K562 (cell line): Measurements from ENCODE around the gene SEC61A2. TPM values are rescaled to one million over a fixed set of nuclear protein-coding genes. Genes with fewer than 3 reads are reported as not detected.

Source experiments
- ATAC-seq: fragments of 200-7000 bp; cut with Tn5 transposase; 3 replicates; pipeline ENCODE4 v1.9.1; 2020; ENCODE audit warnings: moderate library complexity
- BruUV-seq: library from RNA; stranded (reverse); fragments of 400-500 nt; replicated peaks from 2 replicates; lab custom pipeline; 2021; lab: Mats Ljungman, UMichigan
- CTCF ChIA-PET: fragments of 300-600 bp; formaldehyde crosslinking; extraction: SDS; loops from one replicate; lab custom pipeline; 2021; ENCODE audit warnings: low intra/inter-chr PET ratio; lab: Yijun Ruan, JAX
- POLR2A ChIA-PET: fragments of 300-600, 350-650 bp; sonication (Branson Sonifier 250); formaldehyde crosslinking; extraction: SDS; loops from one replicate; lab custom pipeline; 2021; ENCODE audit warnings: antibody characterized with exemption, inconsistent platforms; lab: Yijun Ruan, JAX
- DNase-seq, 4 experiments: peaks; one replicate each; pipeline versions ENCODE4 v3.0.0 to v3.0.0-alpha.2; 2011 to 2018; ENCODE audit warnings: low spot score in 3 of 4, mixed read lengths in 3 of 4; ENCODE audit errors: extremely low read depth in 1 of 4
- FAIRE-seq: peaks from 2 replicates; lab custom pipeline; 2011; peaks lifted over from hg19 to GRCh38; lab: Jason Lieb, UNC
- H2AFZ ChIP-seq: 2 replicates; pipeline ENCODE4 v1.6.0; 2011; ENCODE audit warnings: low read depth, low read length, control low read depth, inconsistent platforms
- H3K27ac ChIP-seq: fragments of 200-600 bp; 3 replicates; pipeline ENCODE4 v1.8.0; 2011; ENCODE audit warnings: low read depth, mild to moderate bottlenecking, control low read depth, inconsistent platforms, low read length, moderate library complexity, mixed read lengths; ENCODE audit errors: extremely low read depth
- H3K27me3 ChIP-seq, 2 experiments: fragments of 300-600 bp in 1 of 2; 2 replicates in 1 of 2; 3 replicates in 1 of 2; pipeline versions ENCODE4 v1.6.0 to v1.8.0; 2011; ENCODE audit warnings: inconsistent platforms in 2 of 2, low read length in 2 of 2, mild to moderate bottlenecking in 1 of 2, mixed read lengths in 1 of 2, moderate library complexity in 1 of 2; ENCODE audit not compliant: control insufficient read depth in 2 of 2, insufficient read depth in 2 of 2
- H3K36me3 ChIP-seq: fragments of 300-600 bp; 3 replicates; pipeline ENCODE4 v1.8.0; 2011; ENCODE audit warnings: mild to moderate bottlenecking, low read length, inconsistent platforms; ENCODE audit not compliant: control insufficient read depth, insufficient read depth
- H3K4me1 ChIP-seq, 2 experiments: fragments of 200-600 bp in 1 of 2; replicated peaks in 1 of 2; 2 replicates in 1 of 2; 3 replicates in 1 of 2; pipeline versions ENCODE4 v1.5.1 to v1.8.0; 2011; ENCODE audit warnings: inconsistent platforms in 2 of 2, low read length in 2 of 2, mild to moderate bottlenecking in 1 of 2, mixed read lengths in 1 of 2, moderate library complexity in 1 of 2; ENCODE audit not compliant: control insufficient read depth in 2 of 2, insufficient read depth in 2 of 2
- H3K4me2 ChIP-seq: 2 replicates; pipeline ENCODE4 v1.6.1; 2011; ENCODE audit warnings: low read length, control low read depth, inconsistent platforms, mixed read lengths; ENCODE audit not compliant: insufficient read depth
- H3K4me3 ChIP-seq: fragments of 200-600 bp; sonication (generic), shearing (Covaris generic); 2 replicates; pipeline ENCODE4 v1.5.1; 2016; ENCODE audit warnings: control low read depth, inconsistent platforms
- H3K79me2 ChIP-seq: fragments of 200-600 bp; 3 replicates; pipeline ENCODE4 v1.8.0; 2011; ENCODE audit warnings: low read length, inconsistent platforms; ENCODE audit not compliant: control insufficient read depth, insufficient read depth
- H3K9ac ChIP-seq, 2 experiments: 2 replicates each; pipeline versions ENCODE4 v1.6.0 to v1.6.1; 2011; ENCODE audit warnings: low read depth in 2 of 2, low read length in 2 of 2, control low read depth in 1 of 2, inconsistent platforms in 1 of 2, mild to moderate bottlenecking in 1 of 2, mixed read lengths in 1 of 2; ENCODE audit not compliant: insufficient read depth in 1 of 2
- H3K9me1 ChIP-seq: one replicate; pipeline ENCODE4 v1.6.0; 2011; ENCODE audit warnings: inconsistent platforms, mild to moderate bottlenecking, low read length, moderate library complexity; ENCODE audit not compliant: control insufficient read depth, insufficient read depth
- H3K9me3 ChIP-seq: replicated peaks from 2 replicates; pipeline ENCODE4 v1.5.1; 2011; ENCODE audit warnings: low read depth, low read length, inconsistent platforms; ENCODE audit not compliant: control insufficient read depth, insufficient read depth
- H4K20me1 ChIP-seq: replicated peaks from 2 replicates; pipeline ENCODE4 v1.6.1; 2011; ENCODE audit warnings: low read length, inconsistent platforms, mixed read lengths; ENCODE audit not compliant: control insufficient read depth, insufficient read depth
- CHD2 ChIP-seq: IDR thresholded peaks from 2 replicates; pipeline ENCODE4 v1.6.1; 2011; ENCODE audit warnings: low read depth, low read length
- DDX20 ChIP-seq: fragments of 450-650 bp; IDR thresholded peaks from 2 replicates; pipeline ENCODE4 v1.6.1; 2016; ENCODE audit warnings: missing genetic modification characterization, low read depth, mild to moderate bottlenecking, missing compliant biosample characterization, moderate library complexity
- FUS ChIP-seq: fragments of 200-400 bp; formaldehyde crosslinking; optimal IDR thresholded peaks from 2 replicates; pipeline ENCODE3; 2017; ENCODE audit warnings: low read depth, low read length
- HMG20B ChIP-seq: fragments of 250-450 bp; sonication (Bioruptor Pico); IDR thresholded peaks from 2 replicates; pipeline ENCODE4 v1.5.0; 2021; ENCODE audit warnings: mild to moderate bottlenecking
- HNRNPK ChIP-seq: fragments of 200-400 bp; formaldehyde crosslinking; IDR thresholded peaks from one replicate; pipeline ENCODE4 v1.6.1; 2018; ENCODE audit warnings: mild to moderate bottlenecking, low read depth, low read length; ENCODE audit not compliant: poor library complexity, severe bottlenecking
- KDM2B ChIP-seq: fragments of 250-450 bp; sonication (Bioruptor Pico); IDR thresholded peaks from 2 replicates; pipeline ENCODE4 v1.8.0; 2021; ENCODE audit warnings: mild to moderate bottlenecking, moderate library complexity
- MEIS2 ChIP-seq: fragments of 450-650 bp; IDR thresholded peaks from 2 replicates; pipeline ENCODE4 v1.6.1; 2014; ENCODE audit warnings: mild to moderate bottlenecking; ENCODE audit not compliant: partially characterized antibody
- WHSC1 ChIP-seq: IDR thresholded peaks from one replicate; pipeline ENCODE4 v1.6.1; 2012; ENCODE audit warnings: low read length, control low read depth, inconsistent platforms
- ZKSCAN8 ChIP-seq: fragments of 200-800 bp; sonication (Bioruptor generic); IDR thresholded peaks from 2 replicates; pipeline ENCODE4 v1.6.1; 2016; ENCODE audit warnings: missing genetic modification characterization, missing compliant biosample characterization
- ZNF717 ChIP-seq: fragments of 250-450 bp; sonication (Bioruptor Pico); IDR thresholded peaks from 2 replicates; pipeline ENCODE4 v1.5.0; 2021
- WGBS: fragments of 100-300 bp; shearing (Covaris generic); methylation state at CpG from one replicate; pipeline ENCODE4 v1.1.6; 2016; ENCODE audit warnings: low coverage, mixed read lengths; ENCODE audit not compliant: insufficient coverage; ENCODE audit errors: missing lambda C conversion rate; 5-methylcytosine and 5-hydroxymethylcytosine counted together
- in situ Hi-C: fragments of 300-500 bp; cut with MboI; formaldehyde crosslinking; loops from 4 replicates; pipeline ENCODE4 v1.15.0; 2018; ENCODE audit warnings: inconsistent platforms, mixed read lengths
- intact Hi-C: fragments of 100-400 bp; cut with micrococcal nuclease; formaldehyde crosslinking; loops from 2 replicates; pipeline ENCODE4 v1.14.2; 2022
- polyA plus RNA-seq, 8 experiments: library from polyadenylated mRNA; depleted of rRNA in 4 of 8; stranded (reverse) in 5 of 8; unstranded in 3 of 8; fragments of >200 nt; fragmentation: Nextera tagmentation in 2 of 8; fragmentation: Illumina TruSeq in 1 of 8; extraction: Ambion mirVana in 2 of 8; extraction: Trizol in 1 of 8; gene quantifications; 2 replicates each; pipeline versions ENCODE4 v1.2.1 to v1.2.3, GENCODE V29; 2011 to 2014; ENCODE audit warnings: inconsistent platforms in 1 of 8, missing spikeins in 1 of 8
- total RNA-seq, 7 experiments: library from RNA; depleted of rRNA in 6 of 7; stranded (reverse); fragments of >200 nt in 6 of 7; fragmentation: Illumina TruSeq in 2 of 7; extraction: Trizol in 2 of 7; gene quantifications; 2 replicates each; pipeline versions ENCODE4 v1.2.1 to v1.2.3, GENCODE V29; 2011 to 2021; ENCODE audit warnings: low replicate concordance in 1 of 7
- TF ChIP-seq, protein P1 (sequence below): fragments of 450-650 bp; IDR thresholded peaks from 2 replicates; pipeline ENCODE4 v1.6.1; 2016; ENCODE audit warnings: mild to moderate bottlenecking

SEC61A2 gene
- total and polyA plus RNA-seq, 9 of the 15 experiments (the other 6 are each of a cell fraction or from before 2014, with no cell fraction given), result 1.2 to 9.7 (median 3.9) TPM

DNA sequence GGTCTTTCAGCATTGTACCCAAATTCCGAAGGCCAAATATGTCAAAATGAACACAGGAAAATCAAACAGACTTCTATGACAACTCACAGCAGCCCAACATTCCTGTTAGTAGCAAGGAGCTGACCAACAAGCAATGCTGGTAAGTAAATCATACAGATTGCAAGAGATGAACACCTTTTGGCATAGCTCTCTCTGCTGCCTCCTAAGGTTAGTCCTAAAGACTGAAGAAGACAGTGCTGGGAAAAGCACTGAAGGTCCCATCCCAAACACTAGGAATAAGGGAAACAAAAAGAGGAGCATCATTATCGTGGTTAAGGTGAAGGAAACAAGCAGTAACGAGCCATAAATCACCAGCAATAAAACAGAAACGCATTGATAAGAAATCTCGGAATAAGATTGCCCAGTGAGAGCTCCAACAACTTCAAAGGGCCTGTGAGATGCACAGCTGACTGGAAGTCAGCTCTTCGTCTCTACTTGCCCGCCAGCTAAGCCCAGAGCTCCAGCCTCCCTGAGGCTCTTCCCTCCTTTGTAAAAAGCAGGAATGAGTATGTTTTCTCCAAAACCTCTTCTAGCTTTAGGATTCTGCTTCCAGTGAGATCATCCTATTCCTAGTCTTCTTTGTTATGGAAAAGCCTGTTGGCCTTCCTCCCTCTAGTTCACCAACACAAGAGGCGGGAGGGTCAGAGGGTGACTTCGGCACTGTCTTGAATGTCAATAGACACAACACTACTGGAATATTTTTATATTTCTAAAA, 50.9 kb downstream of the SEC61A2 start:
- H4K20me1 ChIP-seq, result no peaks in the 10 kb centered on the region
- no peak overlapping the region for H3K27ac ChIP-seq
- peaks cover 80% of the 10 kb centered on the region; the same call in 2 of the 3 replicates for H3K36me3 ChIP-seq
- CTCF ChIA-PET, result no interaction called here
- no TSS peak for BruUV-seq
- DNase-seq, result no peak
- no peak overlapping the region for H3K4me2 ChIP-seq
- H3K4me3 ChIP-seq, result no peak overlapping the region
- no peaks in the 10 kb centered on the region for H3K9me3 ChIP-seq
- H3K9me1 ChIP-seq, result no peaks in the 10 kb centered on the region
- POLR2A ChIA-PET, result interaction anchor here (1.3 to 1.8 kb wide), 2 partner anchors 12 to 15 kb away, joined by 4 to 11 read pairs; partner anchors contain the start of genes CDC123 and NUDT5
- no peak overlapping the region for H3K9ac ChIP-seq
- no peak overlapping the region for H2AFZ ChIP-seq
- H3K27me3 ChIP-seq, result no peaks in the 10 kb centered on the region
- whole genome bisulfite sequencing, result 78% methylated on average over 9 of the region's 9 CpGs
- intact Hi-C loops (no loop called here), in situ Hi-C loops (no loop called here)
- ATAC-seq, result no peak
- no peaks in the 10 kb centered on the region for H3K79me2 ChIP-seq
- no peaks in the 10 kb centered on the region for H3K4me1 ChIP-seq
- TF ChIP-seq KDM2B (CRISPR knock-in tag) (no peak), DDX20 (tag) (no peak), ZKSCAN8 (CRISPR knock-in tag) (no peak), MEIS2 (no peak), WHSC1 (no peak), ZNF717 (CRISPR knock-in tag) (no peak), HNRNPK (no peak), HMG20B (CRISPR knock-in tag) (no peak), CHD2 (no peak), FUS (no peak)
- TF ChIP-seq, protein P1, sequence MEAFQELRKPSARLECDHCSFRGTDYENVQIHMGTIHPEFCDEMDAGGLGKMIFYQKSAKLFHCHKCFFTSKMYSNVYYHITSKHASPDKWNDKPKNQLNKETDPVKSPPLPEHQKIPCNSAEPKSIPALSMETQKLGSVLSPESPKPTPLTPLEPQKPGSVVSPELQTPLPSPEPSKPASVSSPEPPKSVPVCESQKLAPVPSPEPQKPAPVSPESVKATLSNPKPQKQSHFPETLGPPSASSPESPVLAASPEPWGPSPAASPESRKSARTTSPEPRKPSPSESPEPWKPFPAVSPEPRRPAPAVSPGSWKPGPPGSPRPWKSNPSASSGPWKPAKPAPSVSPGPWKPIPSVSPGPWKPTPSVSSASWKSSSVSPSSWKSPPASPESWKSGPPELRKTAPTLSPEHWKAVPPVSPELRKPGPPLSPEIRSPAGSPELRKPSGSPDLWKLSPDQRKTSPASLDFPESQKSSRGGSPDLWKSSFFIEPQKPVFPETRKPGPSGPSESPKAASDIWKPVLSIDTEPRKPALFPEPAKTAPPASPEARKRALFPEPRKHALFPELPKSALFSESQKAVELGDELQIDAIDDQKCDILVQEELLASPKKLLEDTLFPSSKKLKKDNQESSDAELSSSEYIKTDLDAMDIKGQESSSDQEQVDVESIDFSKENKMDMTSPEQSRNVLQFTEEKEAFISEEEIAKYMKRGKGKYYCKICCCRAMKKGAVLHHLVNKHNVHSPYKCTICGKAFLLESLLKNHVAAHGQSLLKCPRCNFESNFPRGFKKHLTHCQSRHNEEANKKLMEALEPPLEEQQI, result no peak
- peak; percentile 60 for FAIRE-seq
